Type B pancreatic cell (in vitro differentiated cells): Measurements from ENCODE around the gene GOLGA8M. TPM values are rescaled to one million over a fixed set of nuclear protein-coding genes. Genes with fewer than 3 reads are reported as not detected.
"Not testable (repeated sequence)": the region's sequence is repeated elsewhere in the genome, so short reads cannot be mapped to it uniquely, and the experiment has no call there.

Source experiments
- DNase-seq: peaks from one replicate; pipeline ENCODE4 v3.0.0; 2021; ENCODE audit warnings: mixed read lengths; ENCODE audit not compliant: unreplicated experiment; ENCODE audit errors: extremely low spot score
- H3K27ac Mint-ChIP-seq: 2 replicates; pipeline ENCODE4 v1.8.0; 2021; ENCODE audit warnings: mild to moderate bottlenecking, mixed read lengths
- H3K27me3 Mint-ChIP-seq: 2 replicates; pipeline ENCODE4 v1.8.0; 2021; ENCODE audit warnings: mixed read lengths
- H3K36me3 Mint-ChIP-seq: 2 replicates; pipeline ENCODE4 v1.8.0; 2021; ENCODE audit warnings: mixed read lengths
- H3K4me1 Mint-ChIP-seq: one replicate; pipeline ENCODE4 v1.8.0; 2021; ENCODE audit warnings: mixed read lengths; ENCODE audit not compliant: unreplicated experiment
- H3K4me3 Mint-ChIP-seq: 2 replicates; pipeline ENCODE4 v1.8.0; 2021; ENCODE audit warnings: mild to moderate bottlenecking, mixed read lengths
- H3K9me3 Mint-ChIP-seq: 2 replicates; pipeline ENCODE4 v1.8.0; 2021; ENCODE audit warnings: mixed read lengths
- long read RNA-seq: library from polyadenylated mRNA; unstranded; transcript quantifications from one replicate; pipeline ENCODE4 v2.0.0, GENCODE V29; 2020
- total RNA-seq: library from RNA; stranded (reverse); gene quantifications from 2 replicates; pipeline ENCODE4 v1.2.1, GENCODE V29; 2021; ENCODE audit warnings: low replicate concordance
- TF ChIP-seq, protein P1 (sequence below): fragments of 200-600 bp; sonication (generic); conservative IDR thresholded peaks from 2 replicates; pipeline ENCODE4 v1.5.0; 2021; ENCODE audit warnings: antibody characterized with exemption, mild to moderate bottlenecking

Gene GOLGA8M, protein sequence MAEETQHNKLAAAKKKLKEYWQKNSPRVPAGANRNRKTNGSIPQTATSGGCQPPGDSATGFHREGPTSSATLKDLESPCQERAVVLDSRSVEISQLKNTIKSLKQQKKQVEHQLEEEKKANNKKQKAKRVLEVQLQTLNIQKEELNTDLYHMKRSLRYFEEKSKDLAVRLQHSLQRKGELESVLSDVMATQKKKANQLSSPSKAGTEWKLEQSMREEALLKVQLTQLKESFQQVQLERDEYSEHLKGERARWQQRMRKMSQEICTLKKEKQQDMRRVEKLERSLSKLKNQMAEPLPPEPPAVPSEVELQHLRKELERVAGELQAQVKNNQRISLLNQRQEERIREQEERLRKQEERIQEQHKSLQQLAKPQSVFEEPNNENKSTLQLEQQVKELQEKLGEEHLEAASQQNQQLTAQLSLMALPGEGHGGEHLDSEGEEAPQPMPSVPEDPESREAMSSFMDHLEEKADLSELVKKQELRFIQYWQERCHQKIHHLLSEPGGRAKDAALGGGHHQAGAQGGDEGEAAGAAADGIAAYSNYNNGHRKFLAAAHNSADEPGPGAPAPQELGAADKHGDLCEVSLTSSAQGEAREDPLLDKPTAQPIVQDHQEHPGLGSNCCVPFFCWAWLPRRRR
- 0.43 and 0.68 TPM in 2 replicates for total RNA-seq
- long read RNA-seq = 0 reads

DNA sequence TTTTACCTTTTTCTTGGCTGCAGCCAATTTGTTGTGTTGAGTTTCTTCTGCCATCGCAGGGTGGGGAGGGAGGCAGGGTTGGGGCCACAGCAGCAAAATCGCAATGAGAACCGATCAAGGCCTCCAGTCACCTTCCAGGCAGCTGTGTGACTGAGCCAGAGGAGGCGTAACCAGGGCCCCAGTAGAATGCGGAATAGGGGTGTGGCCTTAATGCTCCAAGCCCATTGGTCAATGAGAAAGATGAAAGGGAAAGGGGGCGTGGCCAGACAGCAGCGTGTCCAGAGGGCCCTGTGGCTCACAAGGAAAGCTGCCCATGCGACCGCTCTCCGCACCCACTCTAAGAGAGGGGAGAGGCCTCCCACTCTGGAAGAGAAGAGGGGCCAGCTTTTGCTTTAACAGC is at the start of gene GOLGA8M:
GOLGA8M (minus strand) TSS at position 152 of the 400 bp plus-strand sequence; CDS start at position 54, 98 bp downstream.
- H3K36me3 Mint-ChIP-seq, H3K27me3 Mint-ChIP-seq, DNase-seq, H3K9me3 Mint-ChIP-seq, H3K4me1 Mint-ChIP-seq, H3K27ac Mint-ChIP-seq, H3K4me3 Mint-ChIP-seq: not testable (repeated sequence)

DNA sequence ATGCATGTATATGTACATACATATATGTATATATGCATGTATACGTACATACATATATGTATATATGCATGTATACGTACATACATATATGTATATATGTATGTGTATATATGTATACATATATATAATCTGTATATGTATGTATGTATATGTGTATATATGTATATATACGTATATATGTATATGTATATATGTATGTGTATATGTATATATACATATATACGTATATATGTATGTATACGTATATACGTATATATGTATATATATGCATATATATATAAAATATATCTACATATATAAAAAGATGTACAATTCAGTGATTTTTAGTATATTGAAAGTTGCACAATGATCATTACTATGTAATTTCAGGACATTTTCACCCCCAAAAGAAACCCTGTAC is 30.7 kb upstream of the GOLGA8M start:
- H3K27me3 Mint-ChIP-seq, H3K4me3 Mint-ChIP-seq, H3K4me1 Mint-ChIP-seq, DNase-seq, H3K36me3 Mint-ChIP-seq, H3K27ac Mint-ChIP-seq, H3K9me3 Mint-ChIP-seq: not testable (repeated sequence)

- Mint-ChIP-seq H3K4me3 (peak overlapping the region; percentile 82), H3K27ac (peak overlapping the region; percentile 46)
- H3K9me3 Mint-ChIP-seq, DNase-seq, H3K36me3 Mint-ChIP-seq, H3K4me1 Mint-ChIP-seq, H3K27me3 Mint-ChIP-seq: not testable (repeated sequence)
Observed at GRCh38 chr15:28738590-28739292, 26.5 kb upstream of the GOLGA8M start.

GRCh38 chr15:28738200-28738561 is 26.0 kb upstream of the GOLGA8M start:
- not testable (repeated sequence) for DNase-seq, H3K9me3 Mint-ChIP-seq, H3K4me1 Mint-ChIP-seq, H3K27me3 Mint-ChIP-seq, H3K36me3 Mint-ChIP-seq
- Mint-ChIP-seq H3K4me3 (peak overlapping the region; percentile 82), H3K27ac (peak overlapping the region; percentile 46)

GRCh38 chr15:28737521-28738199 is 25.4 kb upstream of the GOLGA8M start:
- H3K36me3 Mint-ChIP-seq, H3K27me3 Mint-ChIP-seq, DNase-seq, H3K4me1 Mint-ChIP-seq, H3K9me3 Mint-ChIP-seq, H3K27ac Mint-ChIP-seq: not testable (repeated sequence)
- peak overlapping the region; percentile 78 for H3K4me3 Mint-ChIP-seq

- DNase-seq, H3K27ac Mint-ChIP-seq, H3K27me3 Mint-ChIP-seq, H3K4me1 Mint-ChIP-seq, H3K36me3 Mint-ChIP-seq, H3K9me3 Mint-ChIP-seq, H3K4me3 Mint-ChIP-seq: not testable (repeated sequence)
Observed at GRCh38 chr15:28728061-28728460, 15.8 kb upstream of the GOLGA8M start.

DNA sequence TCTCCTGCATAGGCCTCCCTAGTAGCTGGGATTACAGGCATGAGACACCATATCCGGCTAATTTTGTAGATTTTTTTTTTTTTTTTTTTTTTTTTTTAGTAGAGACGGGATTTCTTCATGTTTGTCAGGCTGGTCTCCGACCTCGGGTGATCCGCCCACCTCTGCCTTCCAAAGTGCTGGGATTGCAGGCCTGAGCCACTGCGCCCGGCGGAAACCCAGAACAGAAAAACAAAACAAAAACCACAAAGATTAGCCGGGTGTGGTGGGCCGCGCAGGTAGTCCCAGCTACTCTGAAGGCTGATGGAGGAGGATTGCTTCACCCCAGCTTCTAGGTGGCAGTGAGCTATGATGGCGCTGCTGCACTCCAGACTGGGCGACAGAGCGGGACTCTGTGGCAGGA is 14.8 kb upstream of the GOLGA8M start:
- not testable (repeated sequence) for H3K4me3 Mint-ChIP-seq, H3K27me3 Mint-ChIP-seq, H3K36me3 Mint-ChIP-seq, H3K27ac Mint-ChIP-seq, H3K4me1 Mint-ChIP-seq, H3K9me3 Mint-ChIP-seq, DNase-seq

DNA sequence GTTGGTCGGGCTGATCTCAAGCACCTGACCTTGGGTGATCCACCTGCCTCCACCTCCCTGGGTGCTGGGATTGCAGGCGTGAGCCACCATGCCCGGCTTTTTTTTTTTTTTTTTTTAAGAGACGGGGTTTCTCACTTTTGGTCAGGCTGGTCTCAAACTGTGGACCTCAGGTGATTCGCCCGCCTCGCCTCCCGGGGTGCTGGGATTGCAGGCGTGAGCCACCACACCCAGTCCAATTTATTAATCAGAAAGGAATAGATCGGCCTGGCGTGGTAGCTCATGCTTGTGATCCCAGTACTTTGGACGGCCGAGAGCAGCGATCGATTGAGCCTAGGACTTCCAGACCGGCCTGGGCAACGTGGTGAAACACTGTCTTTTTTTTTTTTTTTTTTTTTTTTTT is 13.9 kb upstream of the GOLGA8M start:
- Mint-ChIP-seq H3K4me3 (no peak overlapping the region), H3K4me1 (peaks cover 6% of the 10 kb centered on the region), H3K9me3 (no peaks in the 10 kb centered on the region), H3K27me3 (peaks cover 3% of the 10 kb centered on the region), H3K27ac (no peak overlapping the region), H3K36me3 (no peaks in the 10 kb centered on the region)
- DNase-seq = no peak
- TF ChIP-seq, protein P1, sequence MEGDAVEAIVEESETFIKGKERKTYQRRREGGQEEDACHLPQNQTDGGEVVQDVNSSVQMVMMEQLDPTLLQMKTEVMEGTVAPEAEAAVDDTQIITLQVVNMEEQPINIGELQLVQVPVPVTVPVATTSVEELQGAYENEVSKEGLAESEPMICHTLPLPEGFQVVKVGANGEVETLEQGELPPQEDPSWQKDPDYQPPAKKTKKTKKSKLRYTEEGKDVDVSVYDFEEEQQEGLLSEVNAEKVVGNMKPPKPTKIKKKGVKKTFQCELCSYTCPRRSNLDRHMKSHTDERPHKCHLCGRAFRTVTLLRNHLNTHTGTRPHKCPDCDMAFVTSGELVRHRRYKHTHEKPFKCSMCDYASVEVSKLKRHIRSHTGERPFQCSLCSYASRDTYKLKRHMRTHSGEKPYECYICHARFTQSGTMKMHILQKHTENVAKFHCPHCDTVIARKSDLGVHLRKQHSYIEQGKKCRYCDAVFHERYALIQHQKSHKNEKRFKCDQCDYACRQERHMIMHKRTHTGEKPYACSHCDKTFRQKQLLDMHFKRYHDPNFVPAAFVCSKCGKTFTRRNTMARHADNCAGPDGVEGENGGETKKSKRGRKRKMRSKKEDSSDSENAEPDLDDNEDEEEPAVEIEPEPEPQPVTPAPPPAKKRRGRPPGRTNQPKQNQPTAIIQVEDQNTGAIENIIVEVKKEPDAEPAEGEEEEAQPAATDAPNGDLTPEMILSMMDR = no peak
